GM21717 (cell line): Measurements from ENCODE around the gene ZNF784.
"Not testable (repeated sequence)": the region's sequence is repeated elsewhere in the genome, so short reads cannot be mapped to it uniquely, and the experiment has no call there.

Source experiments
- ATAC-seq: cut with Tn5 transposase; IDR thresholded peaks from one replicate; pipeline ENCODE4 v1.9.1; 2021; ENCODE audit warnings: mild to moderate bottlenecking, moderate library complexity; ENCODE audit not compliant: unreplicated experiment

The ZNF784 gene

GRCh38 chr19:55590109-55590508 is 34.3 kb downstream of the ZNF784 start:
- ATAC-seq: no peak

GRCh38 chr19:55588738-55589137 is 35.6 kb downstream of the ZNF784 start:
- ATAC-seq: no peak

- peak; percentile 64 for ATAC-seq
Measured at GRCh38 chr19:55586976-55587668, 37.2 kb downstream of the ZNF784 start.

- ATAC-seq: no peak
Measured at GRCh38 chr19:55585658-55586339, 38.6 kb downstream of the ZNF784 start.

GRCh38 chr19:55584871-55585270 is 39.5 kb downstream of the ZNF784 start:
- no peak for ATAC-seq

- not testable (repeated sequence) for ATAC-seq
Measured at GRCh38 chr19:55583897-55584296, 40.5 kb downstream of the ZNF784 start.

- not testable (repeated sequence) for ATAC-seq
Measured at GRCh38 chr19:55582284-55582683, 42.1 kb downstream of the ZNF784 start.

- no peak for ATAC-seq
Measured at GRCh38 chr19:55581823-55582223, 42.5 kb downstream of the ZNF784 start.

- no peak for ATAC-seq
Measured at GRCh38 chr19:55581145-55581822, 43.1 kb downstream of the ZNF784 start.

- no peak for ATAC-seq
Measured at GRCh38 chr19:55580628-55581144, 43.7 kb downstream of the ZNF784 start, which contains the start of gene ZNF579. TSS of gene ZNF579 (minus strand) at chr19:55580848. CDS start at chr19:55579639, 1,209 bp downstream.

GRCh38 chr19:55579766-55580621 is 44.4 kb downstream of the ZNF784 start:
- no peak for ATAC-seq

- ATAC-seq: no peak
Measured at GRCh38 chr19:55578761-55579747, 45.3 kb downstream of the ZNF784 start.

- no peak for ATAC-seq
Measured at GRCh38 chr19:55578031-55578760, 46.2 kb downstream of the ZNF784 start.

- ATAC-seq: no peak
Measured at GRCh38 chr19:55576746-55577145, 47.6 kb downstream of the ZNF784 start.

- not testable (repeated sequence) for ATAC-seq
Measured at GRCh38 chr19:55573929-55574328, 50.4 kb downstream of the ZNF784 start.
